Stimulated activated CD4-positive, alpha-beta T cell treated with anti-CD3 and anti-CD28 coated beads, Interleukin-4, amount 100 ng/mL, for 4 hours (primary cell): ENCODE data around the gene OSCP1.

ENCODE experiments used
- DNase-seq, 2 experiments: peaks; one replicate each; pipeline ENCODE4 v3.0.0-alpha.2; 2020

The OSCP1 gene

DNA sequence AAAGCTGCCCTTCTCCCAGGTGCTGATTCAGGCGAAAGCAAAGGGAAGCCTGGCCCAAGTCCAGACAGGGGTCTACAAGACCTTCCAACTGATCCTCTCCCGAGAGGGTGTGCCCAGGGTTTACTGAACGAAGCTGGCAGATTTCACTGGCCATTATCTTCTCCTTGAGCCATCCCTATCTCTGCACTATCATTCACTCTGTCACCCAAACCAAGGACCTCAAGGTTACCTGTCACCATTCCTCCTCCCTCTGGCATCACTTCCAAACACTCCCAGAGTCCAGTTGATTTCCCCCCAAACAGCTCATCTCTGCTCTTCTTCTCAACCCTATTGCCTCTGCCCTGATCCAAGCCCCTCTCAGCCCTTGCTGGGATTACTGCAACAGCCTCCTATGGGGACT, 69.5 kb downstream of the OSCP1 start:
- DNase-seq = no peak

- DNase-seq = no peak
Measured at GRCh38 chr1:36380143-36380619, 70.1 kb downstream of the OSCP1 start.

DNA sequence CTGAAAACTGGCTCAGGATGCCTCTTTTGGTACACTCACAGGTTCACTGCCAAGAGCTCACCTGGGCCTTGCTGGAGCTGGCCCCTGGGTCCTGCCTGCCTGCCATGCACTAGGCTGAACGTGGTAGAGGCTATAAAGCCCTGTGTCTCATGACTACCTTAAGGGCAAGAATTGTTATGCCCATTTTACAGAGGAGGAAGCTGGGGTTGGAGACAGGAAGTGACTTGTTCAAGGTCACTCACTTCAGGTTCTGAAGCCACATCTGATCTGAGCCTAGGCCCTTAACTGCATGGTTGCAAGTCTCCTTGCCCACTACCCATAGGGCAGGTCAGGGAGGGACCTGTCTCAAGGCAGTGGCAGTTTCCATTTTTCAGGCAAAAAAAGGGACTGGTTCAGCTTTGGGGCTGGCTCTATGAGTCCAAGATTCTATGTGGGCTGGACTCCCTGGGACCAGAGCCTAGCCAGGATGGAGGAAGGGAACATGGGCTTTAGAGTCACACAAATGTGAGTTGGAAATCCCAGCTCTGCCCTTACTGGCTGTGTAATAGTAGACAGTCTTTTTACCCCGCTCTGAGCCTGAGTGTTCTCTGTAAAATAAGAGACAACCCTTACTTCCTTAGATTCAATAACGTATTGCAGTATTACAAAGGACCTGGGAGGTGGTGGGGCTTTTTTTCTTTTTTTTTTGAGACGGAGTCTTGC, 72.3 kb downstream of the OSCP1 start:
- DNase-seq = no peak

- no peak for DNase-seq
Measured at GRCh38 chr1:36372617-36373016, 77.6 kb downstream of the OSCP1 start.

DNA sequence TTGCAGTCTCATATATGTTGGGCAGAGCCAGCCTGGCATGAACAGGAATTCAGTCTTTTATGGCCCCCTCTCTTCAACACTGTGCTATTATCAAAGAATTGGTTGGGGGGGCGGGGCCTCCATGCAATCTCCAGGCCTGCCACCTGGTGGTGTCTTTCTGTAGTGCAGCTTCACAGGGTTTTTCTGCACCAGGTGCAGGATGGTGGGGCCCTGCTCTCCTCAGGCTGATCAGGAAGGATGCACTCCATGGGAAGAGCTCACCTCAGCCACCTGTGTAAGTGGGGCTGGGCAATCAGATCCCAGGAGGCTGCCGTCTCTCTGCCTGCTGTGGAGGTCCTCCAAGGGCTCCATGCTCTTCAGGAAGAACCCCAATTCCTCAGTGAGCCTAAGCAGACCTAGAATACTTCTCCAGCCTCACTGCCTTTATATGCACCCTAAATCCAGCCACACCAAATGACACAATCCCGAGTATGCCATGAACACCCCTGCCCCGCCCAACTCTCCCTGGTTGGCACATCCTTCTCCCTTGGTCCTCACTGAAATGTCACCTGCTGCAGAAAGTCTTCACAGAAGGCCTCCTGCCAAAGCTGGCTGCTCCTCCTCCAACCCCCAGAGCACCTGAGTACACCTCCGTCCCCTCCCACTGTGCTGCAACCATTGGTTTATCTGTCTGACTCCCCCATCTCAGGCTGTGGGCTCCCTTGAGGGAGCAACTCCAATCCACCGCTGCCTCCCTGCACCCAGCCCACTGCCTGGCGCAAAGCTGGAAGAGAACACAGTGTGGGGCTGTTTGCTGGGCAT, 81.0 kb downstream of the OSCP1 start:
- DNase-seq = peak; percentile 68 to 80
